K562 (cell line): Measurements from ENCODE around the gene TET2. TPM values are rescaled to one million over a fixed set of nuclear protein-coding genes. Genes with fewer than 3 reads are reported as not detected.

ENCODE experiments used
- ATAC-seq: fragments of 200-7000 bp; cut with Tn5 transposase; 3 replicates; pipeline ENCODE4 v1.9.1; 2020; ENCODE audit warnings: moderate library complexity
- Bru-seq: library from RNA; stranded (reverse); fragments of 400-500 nt; gene quantifications from one replicate; lab custom pipeline; 2021; lab: Mats Ljungman, UMichigan
- BruChase-seq, 2 experiments: library from RNA; stranded (reverse); fragments of 400-500 nt; gene quantifications; one replicate each; lab custom pipeline; 2021; lab: Mats Ljungman, UMichigan
- BruUV-seq: library from RNA; stranded (reverse); fragments of 400-500 nt; replicated peaks from 2 replicates; lab custom pipeline; 2021; lab: Mats Ljungman, UMichigan
- CTCF ChIA-PET: fragments of 300-600 bp; formaldehyde crosslinking; extraction: SDS; loops from one replicate; lab custom pipeline; 2021; ENCODE audit warnings: low intra/inter-chr PET ratio; lab: Yijun Ruan, JAX
- POLR2A ChIA-PET: fragments of 300-600, 350-650 bp; sonication (Branson Sonifier 250); formaldehyde crosslinking; extraction: SDS; loops from one replicate; lab custom pipeline; 2021; ENCODE audit warnings: antibody characterized with exemption, inconsistent platforms; lab: Yijun Ruan, JAX
- DNase-seq, 4 experiments: peaks; one replicate each; pipeline versions ENCODE4 v3.0.0 to v3.0.0-alpha.2; 2011 to 2018; ENCODE audit warnings: low spot score in 3 of 4, mixed read lengths in 3 of 4; ENCODE audit errors: extremely low read depth in 1 of 4
- FAIRE-seq: peaks from 2 replicates; lab custom pipeline; 2011; peaks lifted over from hg19 to GRCh38; lab: Jason Lieb, UNC
- H2AFZ ChIP-seq: 2 replicates; pipeline ENCODE4 v1.6.0; 2011; ENCODE audit warnings: low read depth, low read length, control low read depth, inconsistent platforms
- H3K27ac ChIP-seq: fragments of 200-600 bp; 3 replicates; pipeline ENCODE4 v1.8.0; 2011; ENCODE audit warnings: low read depth, mild to moderate bottlenecking, control low read depth, inconsistent platforms, low read length, moderate library complexity, mixed read lengths; ENCODE audit errors: extremely low read depth
- H3K27me3 ChIP-seq, 2 experiments: fragments of 300-600 bp in 1 of 2; 2 replicates in 1 of 2; 3 replicates in 1 of 2; pipeline versions ENCODE4 v1.6.0 to v1.8.0; 2011; ENCODE audit warnings: inconsistent platforms in 2 of 2, low read length in 2 of 2, mild to moderate bottlenecking in 1 of 2, mixed read lengths in 1 of 2, moderate library complexity in 1 of 2; ENCODE audit not compliant: control insufficient read depth in 2 of 2, insufficient read depth in 2 of 2
- H3K36me3 ChIP-seq: fragments of 300-600 bp; 3 replicates; pipeline ENCODE4 v1.8.0; 2011; ENCODE audit warnings: mild to moderate bottlenecking, low read length, inconsistent platforms; ENCODE audit not compliant: control insufficient read depth, insufficient read depth
- H3K4me1 ChIP-seq, 2 experiments: fragments of 200-600 bp in 1 of 2; replicated peaks in 1 of 2; 2 replicates in 1 of 2; 3 replicates in 1 of 2; pipeline versions ENCODE4 v1.5.1 to v1.8.0; 2011; ENCODE audit warnings: inconsistent platforms in 2 of 2, low read length in 2 of 2, mild to moderate bottlenecking in 1 of 2, mixed read lengths in 1 of 2, moderate library complexity in 1 of 2; ENCODE audit not compliant: control insufficient read depth in 2 of 2, insufficient read depth in 2 of 2
- H3K4me2 ChIP-seq: 2 replicates; pipeline ENCODE4 v1.6.1; 2011; ENCODE audit warnings: low read length, control low read depth, inconsistent platforms, mixed read lengths; ENCODE audit not compliant: insufficient read depth
- H3K4me3 ChIP-seq: fragments of 200-600 bp; sonication (generic), shearing (Covaris generic); 2 replicates; pipeline ENCODE4 v1.5.1; 2016; ENCODE audit warnings: control low read depth, inconsistent platforms
- H3K79me2 ChIP-seq: fragments of 200-600 bp; 3 replicates; pipeline ENCODE4 v1.8.0; 2011; ENCODE audit warnings: low read length, inconsistent platforms; ENCODE audit not compliant: control insufficient read depth, insufficient read depth
- H3K9ac ChIP-seq, 2 experiments: 2 replicates each; pipeline versions ENCODE4 v1.6.0 to v1.6.1; 2011; ENCODE audit warnings: low read depth in 2 of 2, low read length in 2 of 2, control low read depth in 1 of 2, inconsistent platforms in 1 of 2, mild to moderate bottlenecking in 1 of 2, mixed read lengths in 1 of 2; ENCODE audit not compliant: insufficient read depth in 1 of 2
- H3K9me1 ChIP-seq: one replicate; pipeline ENCODE4 v1.6.0; 2011; ENCODE audit warnings: inconsistent platforms, mild to moderate bottlenecking, low read length, moderate library complexity; ENCODE audit not compliant: control insufficient read depth, insufficient read depth
- H3K9me3 ChIP-seq: replicated peaks from 2 replicates; pipeline ENCODE4 v1.5.1; 2011; ENCODE audit warnings: low read depth, low read length, inconsistent platforms; ENCODE audit not compliant: control insufficient read depth, insufficient read depth
- H4K20me1 ChIP-seq: replicated peaks from 2 replicates; pipeline ENCODE4 v1.6.1; 2011; ENCODE audit warnings: low read length, inconsistent platforms, mixed read lengths; ENCODE audit not compliant: control insufficient read depth, insufficient read depth
- BDP1 ChIP-seq: IDR thresholded peaks from 3 replicates; pipeline ENCODE4 v1.6.1; 2011; ENCODE audit not compliant: insufficient read length, insufficient read depth
- COPS2 ChIP-seq: fragments of 450-650 bp; conservative IDR thresholded peaks from 2 replicates; pipeline ENCODE4 v1.6.1; 2016; ENCODE audit warnings: mild to moderate bottlenecking, moderate library complexity
- JUND ChIP-seq, 2 experiments: IDR thresholded peaks; 2 replicates in 1 of 2; 3 replicates in 1 of 2; pipeline ENCODE4 v1.6.1; 2011; ENCODE audit warnings: borderline replicate concordance in 2 of 2, low read depth in 2 of 2, low read length in 2 of 2, improper control_type of control experiment in 1 of 2, missing biosample characterization in 1 of 2, missing genetic modification characterization in 1 of 2, missing genetic modification reagents in 1 of 2
- KAT7 ChIP-seq: sonication (generic); formaldehyde crosslinking; IDR thresholded peaks from 2 replicates; pipeline ENCODE4 v1.8.0; 2022; ENCODE audit warnings: missing genetic modification reagents, mild to moderate bottlenecking, borderline replicate concordance
- NFXL1 ChIP-seq: fragments of 450-650 bp; formaldehyde crosslinking; IDR thresholded peaks from 2 replicates; pipeline ENCODE4 v1.4.0; 2021; ENCODE audit warnings: mild to moderate bottlenecking
- SMAD4 ChIP-seq: fragments of 250-450 bp; sonication (Bioruptor Pico); conservative IDR thresholded peaks from 2 replicates; pipeline ENCODE4 v1.8.0; 2021; ENCODE audit warnings: inconsistent platforms, mild to moderate bottlenecking, moderate library complexity
- TAF7 ChIP-seq: fragments of 450-650 bp; IDR thresholded peaks from 2 replicates; pipeline ENCODE4 v1.6.1; 2016; ENCODE audit warnings: missing genetic modification characterization, missing compliant biosample characterization
- ZNF586 ChIP-seq: fragments of 450-650 bp; formaldehyde crosslinking; conservative IDR thresholded peaks from 2 replicates; pipeline ENCODE4 v1.4.0; 2020; ENCODE audit warnings: mild to moderate bottlenecking, moderate library complexity
- ZNF75A ChIP-seq: fragments of 450-650 bp; formaldehyde crosslinking; IDR thresholded peaks from 2 replicates; pipeline ENCODE4 v1.4.0; 2020; ENCODE audit warnings: mild to moderate bottlenecking
- ZNF778 ChIP-seq: fragments of 450-650 bp; formaldehyde crosslinking; IDR thresholded peaks from 2 replicates; pipeline ENCODE4 v1.4.0; 2020; ENCODE audit warnings: mild to moderate bottlenecking, moderate library complexity
- WGBS: fragments of 100-300 bp; shearing (Covaris generic); methylation state at CpG from one replicate; pipeline ENCODE4 v1.1.6; 2016; ENCODE audit warnings: low coverage, mixed read lengths; ENCODE audit not compliant: insufficient coverage; ENCODE audit errors: missing lambda C conversion rate; 5-methylcytosine and 5-hydroxymethylcytosine counted together
- in situ Hi-C: fragments of 300-500 bp; cut with MboI; formaldehyde crosslinking; loops from 4 replicates; pipeline ENCODE4 v1.15.0; 2018; ENCODE audit warnings: inconsistent platforms, mixed read lengths
- intact Hi-C: fragments of 100-400 bp; cut with micrococcal nuclease; formaldehyde crosslinking; loops from 2 replicates; pipeline ENCODE4 v1.14.2; 2022
- long read RNA-seq, 3 experiments: library from polyadenylated mRNA in 2 of 3; library from RNA in 1 of 3; unstranded in 2 of 3; stranded (forward) in 1 of 3; transcript quantifications; one replicate each; pipeline ENCODE4 v2.0.0, GENCODE V29; 2019 to 2022
- polyA minus RNA-seq, 3 experiments: library from RNA; depleted of rRNA, polyadenylated mRNA; stranded (reverse); fragments of >200 nt; gene quantifications; 2 replicates each; pipeline ENCODE4 v1.2.3, GENCODE V29; 2011
- polyA plus RNA-seq, 8 experiments: library from polyadenylated mRNA; depleted of rRNA in 4 of 8; stranded (reverse) in 5 of 8; unstranded in 3 of 8; fragments of >200 nt; fragmentation: Nextera tagmentation in 2 of 8; fragmentation: Illumina TruSeq in 1 of 8; extraction: Ambion mirVana in 2 of 8; extraction: Trizol in 1 of 8; gene quantifications; 2 replicates each; pipeline versions ENCODE4 v1.2.1 to v1.2.3, GENCODE V29; 2011 to 2014; ENCODE audit warnings: inconsistent platforms in 1 of 8, missing spikeins in 1 of 8
- total RNA-seq, 7 experiments: library from RNA; depleted of rRNA in 6 of 7; stranded (reverse); fragments of >200 nt in 6 of 7; fragmentation: Illumina TruSeq in 2 of 7; extraction: Trizol in 2 of 7; gene quantifications; 2 replicates each; pipeline versions ENCODE4 v1.2.1 to v1.2.3, GENCODE V29; 2011 to 2021; ENCODE audit warnings: low replicate concordance in 1 of 7
- TF ChIP-seq, protein P1 (sequence below): fragments of 150-350 bp; conservative IDR thresholded peaks from 2 replicates; pipeline ENCODE4 v1.6.1; 2014; ENCODE audit warnings: low read length
- TF ChIP-seq, protein P2 (sequence below): fragments of 250-450 bp; sonication (Bioruptor Pico); IDR thresholded peaks from 2 replicates; pipeline ENCODE4 v1.4.0; 2020; ENCODE audit warnings: mild to moderate bottlenecking

Gene TET2
- 20.8 and 52.0 TPM in 2 replicates for total RNA-seq (2011; cell fraction: chromatin; rRNA removed; ENCODE audit: low replicate concordance)
- 9.3 and 14.7 TPM in 2 replicates for total RNA-seq (2011; cell fraction: nucleolus; rRNA removed)
- total RNA-seq (2011; cell fraction: nucleoplasm; rRNA removed): 32.9 and 56.1 TPM in 2 replicates
- 4.9 and 6.2 TPM in 2 replicates for total RNA-seq (2014; rRNA removed)
- 9.2 and 10.8 TPM in 2 replicates for total RNA-seq (2014; rRNA removed; fragmentation: Illumina TruSeq; extraction: Trizol)
- total RNA-seq (2015; rRNA removed; fragmentation: Illumina TruSeq; extraction: Trizol): 10.9 and 11.1 TPM in 2 replicates
- total RNA-seq (2021): 7.0 and 8.6 TPM in 2 replicates
- polyA plus RNA-seq (2011; rRNA removed): 7.1 and 7.9 TPM in 2 replicates
- polyA plus RNA-seq (2011; cell fraction: cytosol; rRNA removed): 2.5 and 3.7 TPM in 2 replicates
- polyA plus RNA-seq (2011; cell fraction: nucleus; rRNA removed): 10.7 and 12.4 TPM in 2 replicates
- 3.3 TPM in 2 replicates for polyA plus RNA-seq (2012)
- 4.2 and 4.7 TPM in 2 replicates for polyA plus RNA-seq (2014; fragmentation: Illumina TruSeq; extraction: Trizol)
- polyA plus RNA-seq (2014; fragmentation: Nextera tagmentation; extraction: Ambion mirVana): 1 to 10 TPM in 1 of 2 experiments, under 1 TPM in 1; 0.80 to 1.4 TPM
- polyA plus RNA-seq (2014; rRNA removed): 3.0 and 3.4 TPM in 2 replicates
- polyA minus RNA-seq (2011; rRNA and poly(A)+ RNA removed): 50.4 and 62.0 TPM in 2 replicates
- 9.3 and 11.5 TPM in 2 replicates for polyA minus RNA-seq (2011; cell fraction: cytosol; rRNA and poly(A)+ RNA removed)
- polyA minus RNA-seq (2011; cell fraction: nucleus; rRNA and poly(A)+ RNA removed): 42.0 and 68.1 TPM in 2 replicates
- percentile 67 among the genes with signal in this experiment for Bru-seq, nascent RNA
- BruChase-seq, experiment 1, labeled RNA remaining after a 2-hour chase: percentile 73 among the genes with signal in this experiment
- percentile 73 among the genes with signal in this experiment for BruChase-seq, experiment 2, labeled RNA remaining after a 6-hour chase
- long read RNA-seq, experiment 1, partial matches to known transcripts: 5 of 7 reads
- long read RNA-seq, experiment 1, other reads (novel, unspliced or antisense): 2 of 7 reads
- long read RNA-seq, experiment 2, partial matches to known transcripts: 0 of 2 reads
- long read RNA-seq, experiment 2, other reads (novel, unspliced or antisense): 2 of 2 reads
- long read RNA-seq, experiment 3, partial matches to known transcripts: 2 of 2 reads
- long read RNA-seq, experiment 3, other reads (novel, unspliced or antisense): 0 of 2 reads

DNA sequence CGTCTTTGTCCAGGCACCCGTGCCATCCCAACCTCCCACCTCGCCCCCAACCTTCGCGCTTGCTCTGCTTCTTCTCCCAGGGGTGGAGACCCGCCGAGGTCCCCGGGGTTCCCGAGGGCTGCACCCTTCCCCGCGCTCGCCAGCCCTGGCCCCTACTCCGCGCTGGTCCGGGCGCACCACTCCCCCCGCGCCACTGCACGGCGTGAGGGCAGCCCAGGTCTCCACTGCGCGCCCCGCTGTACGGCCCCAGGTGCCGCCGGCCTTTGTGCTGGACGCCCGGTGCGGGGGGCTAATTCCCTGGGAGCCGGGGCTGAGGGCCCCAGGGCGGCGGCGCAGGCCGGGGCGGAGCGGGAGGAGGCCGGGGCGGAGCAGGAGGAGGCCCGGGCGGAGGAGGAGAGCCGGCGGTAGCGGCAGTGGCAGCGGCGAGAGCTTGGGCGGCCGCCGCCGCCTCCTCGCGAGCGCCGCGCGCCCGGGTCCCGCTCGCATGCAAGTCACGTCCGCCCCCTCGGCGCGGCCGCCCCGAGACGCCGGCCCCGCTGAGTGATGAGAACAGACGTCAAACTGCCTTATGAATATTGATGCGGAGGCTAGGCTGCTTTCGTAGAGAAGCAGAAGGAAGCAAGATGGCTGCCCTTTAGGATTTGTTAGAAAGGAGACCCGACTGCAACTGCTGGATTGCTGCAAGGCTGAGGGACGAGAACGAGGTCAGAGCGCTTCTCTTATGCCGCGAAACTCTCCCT lies at the start of gene TET2:
TET2 (plus strand) TSS at position 601 of the 740 bp plus-strand sequence. CDS start 87,067 bp downstream, outside the sequence.
- 20% methylated on average over 12 of the region's 77 CpGs for WGBS
- FAIRE-seq: peak; percentile 76
- CTCF ChIA-PET: no interaction called here
- TF ChIP-seq COPS2 (no peak), ZNF586 (CRISPR knock-in tag) (no peak), TAF7 (tag) (0 out of 2 replicates have a peak, but pooled peaks have one; percentile 64), SMAD4 (CRISPR knock-in tag) (0 out of 2 replicates have a peak, but pooled peaks have one; percentile 20), KAT7 (no peak), ZNF75A (no peak), JUND (IDR thresholded peaks at IDR 0.05; ENCODE audit: borderline replicate concordance, low read depth, low read length) (peak; percentile 5; the same call in 1 of the 2 replicates), JUND (tag; IDR thresholded peaks at IDR 0.05; ENCODE audit: borderline replicate concordance, low read depth, low read length) (no peak), BDP1 (no peak), ZNF778 (no peak), NFXL1 (CRISPR knock-in tag) (no peak)
- TF ChIP-seq, protein P1, sequence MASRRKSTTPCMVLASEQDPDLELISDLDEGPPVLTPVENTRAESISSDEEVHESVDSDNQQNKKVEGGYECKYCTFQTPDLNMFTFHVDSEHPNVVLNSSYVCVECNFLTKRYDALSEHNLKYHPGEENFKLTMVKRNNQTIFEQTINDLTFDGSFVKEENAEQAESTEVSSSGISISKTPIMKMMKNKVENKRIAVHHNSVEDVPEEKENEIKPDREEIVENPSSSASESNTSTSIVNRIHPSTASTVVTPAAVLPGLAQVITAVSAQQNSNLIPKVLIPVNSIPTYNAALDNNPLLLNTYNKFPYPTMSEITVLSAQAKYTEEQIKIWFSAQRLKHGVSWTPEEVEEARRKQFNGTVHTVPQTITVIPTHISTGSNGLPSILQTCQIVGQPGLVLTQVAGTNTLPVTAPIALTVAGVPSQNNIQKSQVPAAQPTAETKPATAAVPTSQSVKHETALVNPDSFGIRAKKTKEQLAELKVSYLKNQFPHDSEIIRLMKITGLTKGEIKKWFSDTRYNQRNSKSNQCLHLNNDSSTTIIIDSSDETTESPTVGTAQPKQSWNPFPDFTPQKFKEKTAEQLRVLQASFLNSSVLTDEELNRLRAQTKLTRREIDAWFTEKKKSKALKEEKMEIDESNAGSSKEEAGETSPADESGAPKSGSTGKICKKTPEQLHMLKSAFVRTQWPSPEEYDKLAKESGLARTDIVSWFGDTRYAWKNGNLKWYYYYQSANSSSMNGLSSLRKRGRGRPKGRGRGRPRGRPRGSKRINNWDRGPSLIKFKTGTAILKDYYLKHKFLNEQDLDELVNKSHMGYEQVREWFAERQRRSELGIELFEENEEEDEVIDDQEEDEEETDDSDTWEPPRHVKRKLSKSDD: no peak
- TF ChIP-seq, protein P2, sequence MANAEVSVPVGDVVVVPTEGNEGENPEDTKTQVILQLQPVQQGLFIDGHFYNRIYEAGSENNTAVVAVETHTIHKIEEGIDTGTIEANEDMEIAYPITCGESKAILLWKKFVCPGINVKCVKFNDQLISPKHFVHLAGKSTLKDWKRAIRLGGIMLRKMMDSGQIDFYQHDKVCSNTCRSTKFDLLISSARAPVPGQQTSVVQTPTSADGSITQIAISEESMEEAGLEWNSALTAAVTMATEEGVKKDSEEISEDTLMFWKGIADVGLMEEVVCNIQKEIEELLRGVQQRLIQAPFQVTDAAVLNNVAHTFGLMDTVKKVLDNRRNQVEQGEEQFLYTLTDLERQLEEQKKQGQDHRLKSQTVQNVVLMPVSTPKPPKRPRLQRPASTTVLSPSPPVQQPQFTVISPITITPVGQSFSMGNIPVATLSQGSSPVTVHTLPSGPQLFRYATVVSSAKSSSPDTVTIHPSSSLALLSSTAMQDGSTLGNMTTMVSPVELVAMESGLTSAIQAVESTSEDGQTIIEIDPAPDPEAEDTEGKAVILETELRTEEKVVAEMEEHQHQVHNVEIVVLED (CRISPR knock-in tag): peak; percentile 66

More for the DNA sequence above, at the start of gene TET2:
- H3K4me1 ChIP-seq: peaks cover 5 to 7% of the 10 kb centered on the region in 2 experiments; a peak in 4 of 5 replicates
- POLR2A ChIA-PET: interaction anchor here (0.6 to 1.8 kb wide), 5 partner anchors 14 to 645 kb away, joined by 3 to 10 read pairs (median 6); partner anchors contain the start of gene PPA2
- peak within 1 kb of the TSS; percentile 84 to 95 for H3K9ac ChIP-seq
- ATAC-seq (peak; percentile 88), DNase-seq (peak; percentile 72 to 83 (median 76))
- H3K4me2 ChIP-seq: peak within 1 kb of the TSS; percentile 94
- peaks cover 44% of the 10 kb centered on the region for H3K79me2 ChIP-seq
- no TSS peak for BruUV-seq
- no peaks in the 10 kb centered on the region for H3K9me1 ChIP-seq
- H4K20me1 ChIP-seq: no peaks in the 10 kb centered on the region
- in situ Hi-C loops (no loop called here), intact Hi-C loops (loop anchor here (5.0 kb wide), 1 partner anchor 566 kb away; no protein-coding TSS in a partner anchor)
- no peaks in the 10 kb centered on the region for H3K36me3 ChIP-seq
- peak within 1 kb of the TSS; percentile 94 for H3K4me3 ChIP-seq
- peak within 1 kb of the TSS; percentile 93 for H3K27ac ChIP-seq
- H3K9me3 ChIP-seq: no peaks in the 10 kb centered on the region
- H2AFZ ChIP-seq: peak within 1 kb of the TSS; percentile 100
- H3K27me3 ChIP-seq: no peaks in the 10 kb centered on the region
